ENCODE results near the gene GLTPD2. TPM values are rescaled to one million over a fixed set of nuclear protein-coding genes. Genes with fewer than 3 reads are reported as not detected.

The GLTPD2 gene
- total RNA-seq, 4 donors from 2014 or later, result not detected

- Histone ChIP-seq H3K36me3 (no peaks in the 10 kb centered on the region), H3K27me3 (no peaks in the 10 kb centered on the region), H3K9me3 (no peaks in the 10 kb centered on the region), H3K4me1 (peaks cover 2 to 4% of the 10 kb centered on the region in 2 donors), H3K27ac (no peak overlapping the region), H3K4me3 (replicated peaks in 1 of 3) (no peak overlapping the region)
- DNase-seq, result no peak
- intact Hi-C loops (cut with DNase I), result no loop called here
- WGBS, 2 donors, result 81 to 84% methylated on average over 11 of the region's 11 CpGs
- TF ChIP-seq, protein P1, sequence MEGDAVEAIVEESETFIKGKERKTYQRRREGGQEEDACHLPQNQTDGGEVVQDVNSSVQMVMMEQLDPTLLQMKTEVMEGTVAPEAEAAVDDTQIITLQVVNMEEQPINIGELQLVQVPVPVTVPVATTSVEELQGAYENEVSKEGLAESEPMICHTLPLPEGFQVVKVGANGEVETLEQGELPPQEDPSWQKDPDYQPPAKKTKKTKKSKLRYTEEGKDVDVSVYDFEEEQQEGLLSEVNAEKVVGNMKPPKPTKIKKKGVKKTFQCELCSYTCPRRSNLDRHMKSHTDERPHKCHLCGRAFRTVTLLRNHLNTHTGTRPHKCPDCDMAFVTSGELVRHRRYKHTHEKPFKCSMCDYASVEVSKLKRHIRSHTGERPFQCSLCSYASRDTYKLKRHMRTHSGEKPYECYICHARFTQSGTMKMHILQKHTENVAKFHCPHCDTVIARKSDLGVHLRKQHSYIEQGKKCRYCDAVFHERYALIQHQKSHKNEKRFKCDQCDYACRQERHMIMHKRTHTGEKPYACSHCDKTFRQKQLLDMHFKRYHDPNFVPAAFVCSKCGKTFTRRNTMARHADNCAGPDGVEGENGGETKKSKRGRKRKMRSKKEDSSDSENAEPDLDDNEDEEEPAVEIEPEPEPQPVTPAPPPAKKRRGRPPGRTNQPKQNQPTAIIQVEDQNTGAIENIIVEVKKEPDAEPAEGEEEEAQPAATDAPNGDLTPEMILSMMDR (IDR thresholded peaks at IDR 0.05), result no peak
- no peak for TF ChIP-seq POLR2A (IDR thresholded peaks at IDR 0.05)
Measured at GRCh38 chr17:4780325-4780955, 8.3 kb upstream of the GLTPD2 start.

GRCh38 chr17:4782652-4783051 lies 6.1 kb upstream of the GLTPD2 start:
- no peak for DNase-seq
- intact Hi-C loops (cut with DNase I), result no loop called here
- 30 to 36% methylated on average over 25 to 27 of the region's 28 CpGs for WGBS, 2 donors
- Histone ChIP-seq H3K27ac (no peak overlapping the region), H3K9me3 (no peaks in the 10 kb centered on the region), H3K4me1 (peaks cover 7 to 20% of the 10 kb centered on the region in 2 donors), H3K4me3 (replicated peaks in 1 of 3) (no peak overlapping the region), H3K36me3 (no peaks in the 10 kb centered on the region), H3K27me3 (peaks cover 3% of the 10 kb centered on the region)
- TF ChIP-seq POLR2A (IDR thresholded peaks at IDR 0.05), result no peak
- TF ChIP-seq, protein P1 (IDR thresholded peaks at IDR 0.05), result no peak

- 9 to 25% methylated on average over 26 to 41 of the region's 61 CpGs for WGBS, 2 donors
- no peak overlapping the region for H3K27ac ChIP-seq
Measured at GRCh38 chr17:4785311-4786105, 3.3 kb upstream of the GLTPD2 start.

DNA sequence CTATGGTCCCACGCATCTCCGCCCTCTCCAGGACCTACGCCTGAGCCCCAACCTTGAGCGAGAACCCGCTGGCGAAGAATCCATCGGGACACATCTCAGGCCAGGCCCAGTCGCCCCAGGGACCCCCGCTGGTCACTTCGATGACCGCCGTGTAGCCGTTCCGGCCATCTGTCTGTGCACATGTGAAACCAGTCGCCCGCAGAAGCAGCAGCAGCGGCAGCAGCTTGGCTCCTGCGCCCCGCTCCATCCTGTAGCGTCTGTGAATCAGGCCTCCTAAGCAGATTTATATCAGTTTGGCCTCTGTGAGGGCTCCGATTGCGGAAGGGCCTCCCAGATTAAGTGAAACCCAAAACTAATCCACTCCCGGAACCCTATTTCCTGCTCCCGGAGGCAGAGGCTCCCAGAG lies 2.7 kb upstream of the GLTPD2 start, which contains the start of gene VMO1:
VMO1 (minus strand) TSS at position 259 of the 406 bp plus-strand sequence; CDS start at position 247, 12 bp downstream.
- H3K27ac ChIP-seq, result no peak within 1 kb of the TSS
- 7 to 8% methylated on average over 13 to 22 of the region's 24 CpGs for WGBS, 2 donors
- H3K36me3 ChIP-seq, result no peaks in the 10 kb centered on the region
- H3K4me3 ChIP-seq (replicated peaks in 1 of 3), result no peak within 1 kb of the TSS
- H3K27me3 ChIP-seq, result peaks cover 3% of the 10 kb centered on the region
- TF ChIP-seq, protein P1 (IDR thresholded peaks at IDR 0.05), result no peak
- TF ChIP-seq POLR2A (IDR thresholded peaks at IDR 0.05), result no peak
- H3K9me3 ChIP-seq, result no peaks in the 10 kb centered on the region
- peak in 1 of 2 donors; percentile 14 for DNase-seq
- peaks cover 15 to 30% of the 10 kb centered on the region in 2 donors for H3K4me1 ChIP-seq
- intact Hi-C loops (cut with DNase I), result loop anchor here (5.0 kb wide), 1 partner anchor 44 kb away; no protein-coding TSS in a partner anchor

More at GRCh38 chr17:4785311-4786105, 3.3 kb upstream of the GLTPD2 start:
- intact Hi-C loops (cut with DNase I), result loop anchor here (2.0 to 5.0 kb wide), 2 partner anchors 43 to 105 kb away; no protein-coding TSS in a partner anchor
- no peak for TF ChIP-seq POLR2A (IDR thresholded peaks at IDR 0.05)
- TF ChIP-seq, protein P1 (IDR thresholded peaks at IDR 0.05), result no peak
- H3K36me3 ChIP-seq, result no peaks in the 10 kb centered on the region
- no peak for DNase-seq
- H3K4me3 ChIP-seq (replicated peaks in 1 of 3), result no peak overlapping the region
- no peaks in the 10 kb centered on the region for H3K9me3 ChIP-seq
- H3K27me3 ChIP-seq, result peaks cover 3% of the 10 kb centered on the region
- peaks cover 15 to 30% of the 10 kb centered on the region in 2 donors for H3K4me1 ChIP-seq

All from thyroid gland (tissue), 4 donors.